Embryonic facial prominence (tissue), 1 donor: ENCODE measurements around the gene GALNTL6.
"Not testable (repeated sequence)": the region's sequence is repeated elsewhere in the genome, so short reads cannot be mapped to it uniquely, and the experiment has no call there.

Experiments used
- DNase-seq: peaks from one replicate; pipeline ENCODE4 v3.0.0-alpha.2; 2016; ENCODE audit errors: extremely low spot score

GALNTL6 gene

GRCh38 chr4:172736046-172736445 lies 922.8 kb downstream of the GALNTL6 start:
- no peak for DNase-seq

- no peak for DNase-seq
Measured at GRCh38 chr4:172740434-172740833, 927.2 kb downstream of the GALNTL6 start.

- no peak for DNase-seq
Measured at GRCh38 chr4:172750910-172751309, 937.7 kb downstream of the GALNTL6 start.

GRCh38 chr4:172751550-172751949 lies 938.3 kb downstream of the GALNTL6 start:
- DNase-seq = no peak

- no peak for DNase-seq
Measured at GRCh38 chr4:172758586-172759340, 945.6 kb downstream of the GALNTL6 start.

DNA sequence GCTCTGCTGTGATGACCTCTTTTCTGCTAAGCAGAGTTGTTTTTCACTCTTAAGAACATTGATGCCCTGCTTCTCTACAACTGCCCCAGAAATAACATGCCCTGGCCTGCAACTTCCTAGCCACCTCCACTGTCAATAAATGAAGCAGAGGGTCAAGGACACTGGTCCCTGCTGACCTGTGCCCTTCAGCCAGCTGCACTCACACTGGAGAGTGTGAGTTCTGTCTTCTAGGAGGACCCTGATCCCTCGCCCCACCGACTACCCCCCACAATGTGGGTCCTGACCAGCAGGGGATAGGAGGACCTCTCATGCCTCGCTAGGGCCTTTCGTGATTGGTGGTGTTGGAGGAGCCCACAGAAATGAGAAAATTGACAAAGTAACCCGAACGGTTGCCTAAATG lies 947.3 kb downstream of the GALNTL6 start:
- DNase-seq = no peak

DNA sequence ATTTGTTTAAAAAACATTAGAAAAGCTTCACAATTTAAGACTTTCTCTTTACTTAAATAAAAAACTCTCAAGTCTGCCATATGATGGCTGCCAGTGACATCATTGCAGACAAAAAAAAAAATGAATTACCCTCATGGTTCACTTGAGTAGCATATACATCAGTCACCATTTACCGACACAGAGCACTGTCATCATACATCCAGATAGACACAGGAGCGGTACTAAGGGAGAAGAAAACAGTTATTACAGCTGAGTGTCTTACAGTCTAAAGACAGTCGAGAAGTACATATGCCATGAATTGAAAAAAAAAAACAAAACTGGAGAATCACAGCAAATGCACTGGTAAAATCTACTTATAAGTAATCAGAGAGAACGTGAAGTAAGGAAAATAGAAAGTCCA lies 949.7 kb downstream of the GALNTL6 start:
- DNase-seq = no peak

DNA sequence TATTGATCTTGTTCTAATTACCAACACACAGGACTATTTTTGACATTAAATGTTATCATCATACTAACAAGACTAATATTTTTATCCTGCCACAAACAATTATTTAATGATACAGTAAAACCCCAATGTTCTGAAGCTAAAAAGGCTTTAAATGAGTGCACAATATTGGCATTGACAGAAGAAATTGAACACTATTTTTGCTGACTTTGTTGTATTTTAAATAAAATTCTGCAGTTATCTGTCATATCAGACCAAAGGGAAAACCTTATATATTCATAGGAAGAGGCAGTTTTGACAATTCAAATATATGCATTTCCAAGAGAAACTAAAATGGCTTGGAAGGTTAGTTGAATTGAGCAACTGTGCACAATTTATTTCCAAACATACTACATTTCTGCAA lies 957.6 kb downstream of the GALNTL6 start:
- no peak for DNase-seq

GRCh38 chr4:172772781-172773180 lies 959.6 kb downstream of the GALNTL6 start:
- no peak for DNase-seq

DNA sequence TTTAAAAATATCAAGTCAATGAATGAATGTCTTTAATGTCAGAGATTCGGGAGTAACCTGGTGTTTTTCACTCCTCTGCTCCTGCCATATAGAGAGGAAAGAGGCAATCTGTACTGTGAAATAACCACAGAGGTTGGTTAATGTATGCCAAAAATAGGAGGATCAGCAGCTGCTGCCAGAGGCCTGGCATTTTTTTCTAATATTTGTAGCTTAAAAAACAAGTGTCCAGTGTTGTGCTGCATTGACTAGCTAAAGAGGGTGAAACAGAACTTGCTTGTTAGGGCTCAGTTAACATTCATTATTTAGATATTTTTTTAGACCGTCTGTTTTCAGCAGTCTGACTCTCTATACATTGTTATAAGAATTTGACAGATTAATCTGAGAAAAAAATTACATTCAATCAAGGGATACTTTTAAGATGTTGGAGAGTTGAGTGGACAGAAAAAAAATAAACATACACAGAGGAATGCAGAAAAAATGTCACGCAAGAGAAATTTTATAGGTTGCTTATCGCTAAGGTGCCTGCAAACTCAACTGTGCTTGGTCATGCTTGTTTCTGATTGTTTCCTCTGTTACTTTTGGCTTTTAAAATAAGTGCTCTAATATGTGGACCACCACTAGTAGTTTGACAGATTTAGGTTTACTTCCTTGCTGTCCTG lies 963.1 kb downstream of the GALNTL6 start:
- DNase-seq = no peak

DNA sequence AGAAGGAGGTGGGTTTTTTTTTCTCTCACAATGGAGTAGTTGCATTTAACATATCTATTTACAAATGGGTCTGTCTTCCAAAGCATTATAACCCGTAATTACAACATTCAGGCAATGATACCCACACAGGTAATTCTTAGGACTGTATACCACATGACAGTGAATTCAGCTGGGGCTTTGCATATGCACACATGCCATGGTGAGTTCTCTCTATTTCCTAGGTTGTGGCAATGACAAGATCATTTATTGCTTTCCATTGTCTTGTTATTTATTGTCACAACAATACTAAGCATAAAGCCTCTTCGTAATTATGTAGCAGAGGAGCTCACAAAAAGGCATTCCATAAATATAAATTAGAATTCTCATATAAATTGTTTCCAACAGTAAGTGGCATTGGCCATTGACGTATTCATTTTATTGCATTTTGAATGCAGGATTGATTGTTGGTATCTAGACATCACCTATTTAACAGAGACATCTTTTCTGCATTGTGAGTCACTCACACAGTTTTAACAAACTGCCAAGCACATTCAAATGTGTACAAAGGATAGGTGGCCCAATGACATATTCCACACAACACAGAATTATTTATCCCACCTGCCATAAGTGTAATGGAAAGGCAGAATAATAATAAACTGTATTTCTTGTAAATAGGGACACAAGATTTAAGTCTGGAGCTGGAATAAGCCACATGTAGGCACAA lies 964.7 kb downstream of the GALNTL6 start:
- no peak for DNase-seq

GRCh38 chr4:172778583-172778982 lies 965.4 kb downstream of the GALNTL6 start:
- no peak for DNase-seq

GRCh38 chr4:172780566-172781081 lies 967.4 kb downstream of the GALNTL6 start:
- DNase-seq = no peak

DNA sequence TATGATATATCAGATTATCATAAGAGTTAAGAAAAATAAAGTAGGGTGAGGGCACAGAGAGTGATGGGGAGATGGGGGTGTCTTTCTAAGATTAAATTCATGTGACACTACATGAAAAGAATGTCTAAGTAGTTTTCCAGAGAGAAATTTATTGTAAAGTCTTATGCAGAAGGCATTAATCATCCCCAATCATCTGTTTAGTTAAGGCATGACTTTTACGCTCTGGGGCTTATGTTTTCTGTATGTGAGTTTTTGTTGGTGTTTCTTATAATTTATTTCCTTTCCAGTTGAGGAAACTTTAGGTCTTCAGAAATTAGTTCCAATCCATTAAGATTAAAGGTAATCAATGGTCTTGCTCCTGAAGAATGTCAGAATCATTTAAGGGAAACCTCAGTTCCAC lies 972.4 kb downstream of the GALNTL6 start:
- no peak for DNase-seq

GRCh38 chr4:172786039-172786792 lies 973.0 kb downstream of the GALNTL6 start:
- DNase-seq = no peak

DNA sequence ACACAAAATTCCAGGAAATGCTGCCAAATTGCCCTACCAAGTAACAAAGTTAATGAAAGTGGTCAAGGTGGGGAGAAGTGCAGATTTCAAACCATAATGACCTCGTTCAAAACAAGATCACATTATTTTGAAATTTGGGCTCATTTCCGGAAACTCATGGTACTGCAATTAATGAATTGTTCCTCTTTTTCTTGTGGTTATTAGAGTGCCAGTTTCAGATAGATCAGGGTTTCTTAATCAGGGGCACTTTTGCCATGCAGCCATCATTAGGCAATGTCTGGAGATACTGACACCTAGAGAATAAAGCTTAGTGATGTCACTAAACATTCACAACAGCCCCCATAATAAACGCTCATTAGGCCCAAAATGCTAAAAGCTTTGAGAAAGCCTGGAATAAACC lies 973.9 kb downstream of the GALNTL6 start:
- DNase-seq = no peak

DNA sequence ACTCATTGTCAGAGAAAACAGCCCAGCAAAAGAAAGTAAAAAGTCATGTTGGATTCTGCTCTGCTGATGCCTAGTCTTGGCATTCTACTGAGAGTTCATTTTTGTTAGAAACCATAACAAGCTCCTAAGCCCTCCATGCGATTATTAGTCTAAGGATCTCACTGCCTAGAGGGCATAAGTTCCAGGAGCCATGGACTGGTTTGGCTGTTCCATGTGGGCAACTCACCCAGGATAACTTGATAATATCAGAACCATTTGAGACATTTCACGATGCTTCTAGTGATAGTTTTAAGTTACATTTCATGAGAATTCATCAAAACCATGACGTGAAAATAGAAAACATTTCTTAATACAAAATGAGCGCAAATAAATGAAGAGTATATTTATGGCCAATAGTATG lies 978.6 kb downstream of the GALNTL6 start:
- DNase-seq = no peak

DNA sequence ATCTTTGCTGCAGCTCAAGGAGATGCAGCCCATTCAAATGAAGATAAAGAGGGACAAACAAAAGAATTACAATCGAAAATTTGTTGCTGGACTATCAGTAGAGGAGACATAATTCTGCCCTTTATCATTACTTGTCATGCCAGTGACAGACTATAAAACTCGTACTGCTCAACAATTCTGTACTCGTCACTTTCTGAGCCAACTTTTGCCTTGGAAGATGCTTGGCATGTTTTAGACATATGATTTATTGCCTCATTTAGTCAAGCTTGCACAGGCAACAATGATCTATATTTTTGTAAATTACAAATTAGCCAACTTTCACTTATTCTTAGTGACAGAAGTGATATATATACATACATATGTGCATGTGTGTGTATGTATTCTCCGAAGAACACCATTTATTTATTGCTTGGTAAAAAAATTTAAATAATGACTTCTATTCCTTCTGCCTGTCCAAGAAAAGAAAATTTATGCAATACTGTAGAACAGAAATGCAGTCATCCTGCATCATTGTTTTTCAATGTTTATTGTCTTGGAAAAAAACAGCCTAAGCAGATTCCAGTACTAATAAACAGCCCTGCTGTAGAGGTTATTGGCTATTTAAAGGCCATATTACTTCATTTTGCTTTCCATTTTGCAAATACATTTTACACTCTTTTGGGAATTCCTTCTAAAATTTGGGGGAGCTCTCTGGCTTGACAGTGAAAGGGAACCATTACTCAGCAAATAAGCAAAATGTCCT lies 980.5 kb downstream of the GALNTL6 start:
- no peak for DNase-seq

DNA sequence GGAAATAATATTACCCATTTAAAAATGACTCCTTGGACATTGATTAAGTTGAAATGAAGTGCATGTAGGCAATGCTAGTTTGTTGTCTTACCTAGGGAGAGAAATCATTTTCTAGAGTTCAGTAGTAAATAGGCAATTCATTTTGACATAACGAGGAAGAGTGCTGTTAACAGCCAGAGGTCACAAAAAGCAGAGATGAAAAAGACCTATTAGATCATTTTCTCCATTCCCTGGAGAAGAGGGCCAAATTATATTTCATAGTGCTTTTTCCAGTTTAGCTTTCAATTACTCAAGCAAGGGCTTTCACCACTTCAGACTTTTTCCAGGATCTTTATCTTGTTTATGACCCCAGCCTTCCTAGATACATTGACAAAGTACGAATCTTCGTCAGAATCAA lies 981.1 kb downstream of the GALNTL6 start:
- DNase-seq = no peak

DNA sequence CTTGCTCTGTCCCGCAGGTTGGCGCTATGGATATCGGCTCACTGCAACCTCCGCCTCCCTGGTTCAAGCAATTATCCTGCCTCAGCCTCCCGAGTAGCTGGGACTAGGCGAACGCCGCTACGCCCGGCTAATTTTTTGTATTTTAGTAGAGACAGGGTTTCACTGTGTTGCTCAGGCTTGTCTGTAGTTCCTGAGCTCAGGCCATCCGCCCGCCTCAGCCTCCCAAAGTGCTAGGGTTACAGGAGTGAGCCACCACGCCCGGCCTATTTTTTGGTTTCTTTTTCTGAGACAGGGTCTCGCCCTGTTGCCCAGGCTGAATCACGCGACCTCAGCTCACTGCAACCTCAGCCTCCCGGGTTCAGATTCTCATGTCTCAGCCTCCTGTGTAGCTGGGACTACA lies 984.1 kb downstream of the GALNTL6 start:
- not testable (repeated sequence) for DNase-seq

DNA sequence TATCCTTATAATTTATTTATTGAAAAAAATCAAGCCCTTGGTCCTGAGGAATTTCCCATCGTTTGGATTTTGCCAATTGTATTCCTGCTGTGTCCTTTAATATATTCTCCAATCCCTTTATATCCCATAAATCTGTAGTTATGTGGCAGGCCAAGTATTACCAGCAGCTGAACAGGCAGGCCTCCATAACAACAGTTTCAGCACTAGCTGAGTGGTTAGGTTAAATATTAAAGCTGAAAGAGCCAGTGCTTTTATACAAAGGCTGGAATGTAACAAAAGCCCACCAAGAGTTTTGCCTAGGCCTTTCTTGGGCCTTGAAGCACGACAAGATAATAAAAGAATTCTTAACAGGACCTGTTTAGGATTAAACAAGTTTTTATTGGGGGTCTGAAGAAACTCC lies 988.8 kb downstream of the GALNTL6 start:
- DNase-seq = no peak
